A549 (cell line): ENCODE measurements around the gene DBH. TPM values are rescaled to one million over a fixed set of nuclear protein-coding genes. Genes with fewer than 3 reads are reported as not detected.

ENCODE experiments used
- ATAC-seq, 2 experiments: fragments of 200-7000 bp in 1 of 2; fragments of >200 bp in 1 of 2; cut with Nextera tagmentation in 1 of 2; cut with Tn5 transposase in 1 of 2; 3 replicates each; pipeline versions ENCODE4 v1.8.0 to v1.9.1; 2018 to 2020; ENCODE audit warnings: mild to moderate bottlenecking in 1 of 2, moderate library complexity in 1 of 2
- CTCF ChIA-PET: fragments of 300-600 bp; sonication (Branson Sonifier 250); formaldehyde crosslinking; extraction: SDS; loops from one replicate; lab custom pipeline; 2021; ENCODE audit warnings: antibody characterized with exemption, inconsistent platforms; lab: Yijun Ruan, JAX
- POLR2A ChIA-PET: fragments of 350-600 bp; formaldehyde crosslinking; extraction: SDS; loops from one replicate; lab custom pipeline; 2021; ENCODE audit warnings: antibody characterized with exemption, inconsistent platforms; lab: Yijun Ruan, JAX
- DNase-seq, 2 experiments: peaks; one replicate each; pipeline versions ENCODE4 v3.0.0 to v3.0.0-alpha.2; 2011 to 2016; ENCODE audit warnings: low read depth in 1 of 2, low spot score in 1 of 2
- FAIRE-seq: peaks from 2 replicates; lab custom pipeline; 2011; peaks lifted over from hg19 to GRCh38; lab: Jason Lieb, UNC
- H3K27ac ChIP-seq, 2 experiments: fragments of >200 bp; sonication (Bioruptor Twin); formaldehyde crosslinking; 3 replicates each; pipeline ENCODE4 v1.5.1; 2016 to 2017
- H3K4me1 ChIP-seq: fragments of >200 bp; sonication (Bioruptor Twin); formaldehyde crosslinking; 3 replicates; pipeline ENCODE4 v1.6.1; 2016
- H3K4me2 ChIP-seq: fragments of >200 bp; sonication (Bioruptor Twin); formaldehyde crosslinking; 3 replicates; pipeline ENCODE4 v1.6.1; 2016
- H3K4me3 ChIP-seq: fragments of >200 bp; sonication (Bioruptor Twin); formaldehyde crosslinking; 3 replicates; pipeline ENCODE4 v1.5.1; 2016
- H3K9me3 ChIP-seq: fragments of >200 bp; sonication (Bioruptor Twin); formaldehyde crosslinking; 3 replicates; pipeline ENCODE4 v1.6.1; 2016
- ATOH8 ChIP-seq: fragments of 250-450 bp; sonication (Bioruptor Pico); IDR thresholded peaks from 2 replicates; pipeline ENCODE4 v1.5.0; 2020; ENCODE audit warnings: low read depth, mild to moderate bottlenecking, moderate library complexity
- CBX8 ChIP-seq: fragments of 200-600 bp; sonication (generic); IDR thresholded peaks from 2 replicates; pipeline ENCODE4 v1.6.1; 2016
- CHD4 ChIP-seq: fragments of 200-600 bp; sonication (generic); IDR thresholded peaks from 2 replicates; pipeline ENCODE4 v1.6.1; 2016; ENCODE audit warnings: antibody characterized with exemption, mild to moderate bottlenecking, borderline replicate concordance
- FOSB ChIP-seq: fragments of 250-450 bp; sonication (Bioruptor Pico); IDR thresholded peaks from 2 replicates; pipeline ENCODE4 v1.5.0; 2020; ENCODE audit warnings: mild to moderate bottlenecking, moderate library complexity
- HDAC2 ChIP-seq: fragments of 200-600 bp; sonication (generic); IDR thresholded peaks from 2 replicates; pipeline ENCODE4 v1.6.1; 2016
- HMGXB4 ChIP-seq: fragments of 250-450 bp; sonication (Bioruptor Pico); IDR thresholded peaks from 2 replicates; pipeline ENCODE4 v1.5.0; 2021; ENCODE audit warnings: mild to moderate bottlenecking, moderate library complexity, borderline replicate concordance
- JUN ChIP-seq, 2 experiments: fragments of >200 bp; sonication (Bioruptor Twin); formaldehyde crosslinking; IDR thresholded peaks; 2 replicates in 1 of 2; 3 replicates in 1 of 2; pipeline ENCODE4 v1.6.1; 2016 to 2017
- POLR2A ChIP-seq: IDR thresholded peaks from 2 replicates; pipeline ENCODE4 v1.6.1; 2012; ENCODE audit warnings: mild to moderate bottlenecking, low read length
- REST ChIP-seq: fragments of 200-600 bp; sonication (generic); IDR thresholded peaks from 2 replicates; pipeline ENCODE4 v1.6.1; 2016; ENCODE audit warnings: antibody characterized with exemption, mild to moderate bottlenecking, moderate library complexity
- SMC3 ChIP-seq: fragments of >200 bp; sonication (Bioruptor Twin); formaldehyde crosslinking; IDR thresholded peaks from 3 replicates; pipeline ENCODE4 v1.6.1; 2018; ENCODE audit warnings: inconsistent platforms
- TP53 ChIP-seq: fragments of 250-450 bp; sonication (Bioruptor Pico); IDR thresholded peaks from 2 replicates; pipeline ENCODE4 v1.5.0; 2021; ENCODE audit warnings: mild to moderate bottlenecking, moderate library complexity
- ZFP36 ChIP-seq: fragments of 450-650 bp; IDR thresholded peaks from 2 replicates; pipeline ENCODE4 v1.6.1; 2014; ENCODE audit warnings: borderline replicate concordance; ENCODE audit not compliant: partially characterized antibody
- ZNF302 ChIP-seq: fragments of 250-450 bp; sonication (Bioruptor Pico); IDR thresholded peaks from 2 replicates; pipeline ENCODE4 v1.9.0; 2021; ENCODE audit warnings: inconsistent platforms, mild to moderate bottlenecking, moderate library complexity
- WGBS: methylation state at CpG from one replicate; pipeline ENCODE4 v1.1.6; 2017; ENCODE audit errors: missing lambda C conversion rate; 5-methylcytosine and 5-hydroxymethylcytosine counted together
- polyA plus RNA-seq, 4 experiments: library from polyadenylated mRNA; depleted of rRNA in 3 of 4; stranded (reverse); fragments of >200 nt; fragmentation: RNase III in 1 of 4; extraction: RNeasy Plus Mini Kit Qiagen cat#74134 plus additional on column Dnase treatment in 1 of 4; gene quantifications; 2 replicates in 3 of 4; 3 replicates in 1 of 4; pipeline ENCODE4 v1.2.3, GENCODE V29; 2011 to 2017

The DBH gene
- polyA plus RNA-seq, 2 of the 4 experiments (the other 2 are of a cell fraction), result not detected

GRCh38 chr9:133603135-133603927 is 32.8 kb upstream of the DBH start:
- no peak overlapping the region for H3K4me3 ChIP-seq
- no peak for DNase-seq
- POLR2A ChIA-PET, result no interaction called here
- no peak overlapping the region for H3K27ac ChIP-seq
- no peak overlapping the region for H3K4me2 ChIP-seq
- CTCF ChIA-PET, result interaction anchor here (1.0 to 2.0 kb wide), 4 partner anchors 14 to 416 kb away, joined by 3 to 6 read pairs (median 4); no protein-coding TSS in a partner anchor
- peaks cover 11% of the 10 kb centered on the region for H3K9me3 ChIP-seq
- H3K4me1 ChIP-seq, result no peaks in the 10 kb centered on the region
- TF ChIP-seq JUN (IDR thresholded peaks at IDR 0.05) (no peak), SMC3 (no peak), ZFP36 (peak; percentile 53)
- ATAC-seq, result no peak
- FAIRE-seq, result no peak
- WGBS, result 54% methylated on average over 14 of the region's 14 CpGs

- DNase-seq (no peak), FAIRE-seq (no peak), ATAC-seq (no peak)
- no peak overlapping the region for H3K4me3 ChIP-seq
- POLR2A ChIA-PET, result no interaction called here
- 15% methylated on average over 5 of the region's 5 CpGs for WGBS
- no peak overlapping the region for H3K27ac ChIP-seq
- no peak for TF ChIP-seq HMGXB4
- no peak overlapping the region for H3K4me2 ChIP-seq
- no peaks in the 10 kb centered on the region for H3K4me1 ChIP-seq
- H3K9me3 ChIP-seq, result peaks cover 2% of the 10 kb centered on the region; the same call in 1 of the 3 replicates
- CTCF ChIA-PET, result interaction anchor here (1.3 to 2.0 kb wide), 2 partner anchors 15 to 49 kb away, joined by 3 to 5 read pairs; no protein-coding TSS in a partner anchor
Observed at GRCh38 chr9:133604214-133604613, 31.9 kb upstream of the DBH start.

GRCh38 chr9:133604856-133605255 is 31.3 kb upstream of the DBH start:
- Histone ChIP-seq H3K4me2 (no peak overlapping the region), H3K4me1 (no peaks in the 10 kb centered on the region), H3K9me3 (no peaks in the 10 kb centered on the region), H3K27ac (no peak overlapping the region), H3K4me3 (no peak overlapping the region)
- TF ChIP-seq CBX8, result no peak
- 32% methylated on average over 12 of the region's 14 CpGs for whole genome bisulfite sequencing
- ChIA-PET POLR2A (no interaction called here), CTCF (interaction anchor here (1.2 kb wide), 2 partner anchors 11 to 26 kb away, joined by 3 to 4 read pairs; no protein-coding TSS in a partner anchor)
- FAIRE-seq (no peak), ATAC-seq (peak in 1 of 2 experiments; percentile 61; a peak in 3 of 6 replicates), DNase-seq (no peak)

- FAIRE-seq, result no peak
- no peak overlapping the region for H3K4me2 ChIP-seq
- 56% methylated on average over 15 of the region's 17 CpGs for WGBS
- ChIA-PET CTCF (interaction anchor here (0.6 to 1.2 kb wide), 3 partner anchors 12 to 62 kb away, joined by 3 to 4 read pairs (median 3); no protein-coding TSS in a partner anchor), POLR2A (no interaction called here)
- H3K9me3 ChIP-seq, result no peaks in the 10 kb centered on the region
- H3K4me1 ChIP-seq, result no peaks in the 10 kb centered on the region
- no peak overlapping the region for H3K27ac ChIP-seq
- no peak; a peak in 2 of 6 replicates for ATAC-seq
- H3K4me3 ChIP-seq, result no peak overlapping the region
- TF ChIP-seq CHD4, result no peak
- TF ChIP-seq REST, result no peak
- TF ChIP-seq CBX8, result no peak
- TF ChIP-seq ZNF302 (CRISPR knock-in tag), result no peak
- TF ChIP-seq POLR2A, result no peak
- no peak for TF ChIP-seq FOSB (CRISPR knock-in tag)
- no peak for TF ChIP-seq ATOH8 (CRISPR knock-in tag)
- no peak for TF ChIP-seq TP53 (CRISPR knock-in tag)
- TF ChIP-seq HDAC2, result no peak
- DNase-seq, result no peak
Observed at GRCh38 chr9:133605446-133605845, 30.7 kb upstream of the DBH start.
